ENCODE data around the gene PRKG1. TPM values are rescaled to one million over a fixed set of nuclear protein-coding genes. Genes with fewer than 3 reads are reported as not detected.
"Not testable (repeated sequence)": the region's sequence is repeated elsewhere in the genome, so short reads cannot be mapped to it uniquely, and the experiment has no call there.

PRKG1 gene
- total RNA-seq, 2 experiments from 2014 or later = not detected

DNA sequence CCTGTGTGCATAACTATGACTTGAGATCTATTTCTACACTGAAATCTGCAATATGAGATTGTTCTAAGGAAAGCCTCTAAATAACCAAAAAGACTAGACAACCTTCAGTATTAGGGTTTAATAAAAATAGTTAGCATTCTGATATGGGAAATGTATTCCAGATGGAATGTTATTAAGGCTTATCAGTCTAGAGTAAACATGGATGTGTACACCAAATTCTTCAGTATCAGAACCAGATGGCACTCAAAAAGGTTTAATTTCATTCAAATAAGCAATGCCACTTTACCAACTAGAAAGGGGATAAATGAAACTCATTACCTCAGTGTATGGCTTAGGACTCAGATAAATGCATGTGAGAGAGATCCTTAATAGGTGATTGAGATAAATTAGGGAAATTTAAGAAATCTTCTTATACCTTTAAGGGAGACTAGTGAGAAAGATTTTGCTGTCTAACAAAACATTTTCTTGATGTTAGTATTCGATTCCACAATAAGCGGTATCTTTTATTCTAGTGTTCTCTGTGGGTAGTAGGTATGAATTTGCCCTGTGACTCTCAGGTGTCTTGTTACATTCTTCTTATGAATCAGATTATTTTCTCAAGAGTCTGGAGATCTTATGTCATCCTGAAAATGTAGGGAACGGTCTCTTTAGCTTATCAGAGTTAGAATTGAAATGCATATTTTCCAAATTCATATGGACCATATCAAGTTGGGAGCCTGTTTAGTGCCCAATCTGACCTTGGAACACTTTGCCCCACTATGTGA, 159.2 kb downstream of the PRKG1 start:
- DNase-seq = no peak
- Mint-ChIP-seq H3K9me3 (no peaks in the 10 kb centered on the region), H3K4me1 (no peaks in the 10 kb centered on the region), H3K36me3 (no peaks in the 10 kb centered on the region), H3K27ac (no peak overlapping the region), H3K27me3 (no peaks in the 10 kb centered on the region), H3K4me3 (no peak overlapping the region)

DNA sequence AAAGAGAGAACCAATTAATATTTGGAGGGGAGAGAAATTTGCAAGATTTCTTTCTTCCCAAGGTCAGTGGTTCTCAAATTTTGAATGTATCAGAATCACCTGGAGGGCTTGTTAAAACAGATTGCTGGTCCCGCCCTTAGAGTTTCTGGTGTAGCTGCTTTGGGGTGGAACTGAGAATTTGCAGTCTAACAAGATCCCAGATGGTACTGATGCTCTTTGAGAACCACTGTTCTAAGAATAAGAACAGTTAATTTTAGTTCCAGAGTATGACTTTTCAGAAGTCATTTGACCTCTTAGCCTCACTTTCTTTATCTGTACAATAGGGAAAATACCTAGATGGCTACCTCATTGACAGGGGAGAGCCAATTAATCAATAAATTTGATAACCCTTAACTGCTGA, 161.6 kb downstream of the PRKG1 start:
- Mint-ChIP-seq H3K27ac (no peak overlapping the region), H3K4me1 (no peaks in the 10 kb centered on the region), H3K36me3 (no peaks in the 10 kb centered on the region), H3K4me3 (no peak overlapping the region), H3K9me3 (no peaks in the 10 kb centered on the region), H3K27me3 (peaks cover 3% of the 10 kb centered on the region)
- DNase-seq = no peak

DNA sequence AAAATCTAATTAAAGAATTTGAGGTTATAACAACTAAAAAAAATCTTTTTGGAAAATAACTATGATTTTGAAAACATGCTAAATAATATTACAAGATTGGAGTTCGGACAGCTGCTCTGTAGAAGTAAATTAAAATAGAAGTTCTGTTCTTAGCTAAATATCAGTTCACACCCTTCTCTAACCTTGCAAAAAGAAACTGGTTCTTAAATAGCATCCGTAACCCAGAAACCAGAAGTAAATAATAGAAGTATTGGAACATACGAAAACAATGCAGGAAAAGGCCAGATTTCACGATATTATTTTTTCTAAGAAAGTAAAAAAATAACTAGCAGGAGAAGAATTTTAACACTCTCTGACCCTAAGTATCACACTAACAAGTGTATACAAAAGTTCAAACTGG, 164.7 kb downstream of the PRKG1 start:
- Mint-ChIP-seq H3K27me3 (peaks cover 3% of the 10 kb centered on the region), H3K9me3 (no peaks in the 10 kb centered on the region)

DNA sequence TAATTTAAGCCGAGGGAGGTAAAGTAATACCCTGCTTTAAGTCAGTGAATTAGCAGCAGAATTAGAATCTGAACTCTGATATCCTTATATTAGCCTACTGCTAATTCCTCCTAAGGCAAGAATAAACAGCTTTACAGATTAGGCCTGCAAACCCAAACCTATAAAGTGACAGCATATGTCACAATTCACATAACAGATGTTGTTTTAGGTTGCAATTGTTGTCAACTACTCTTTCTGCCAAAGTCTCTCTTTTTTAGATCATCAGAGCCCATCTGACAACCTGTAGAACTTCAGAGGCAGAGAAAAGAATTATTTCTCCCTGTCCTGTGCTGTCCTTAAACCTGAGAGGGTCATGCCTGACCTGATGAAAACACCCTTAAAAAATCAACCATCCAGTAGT, 167.2 kb downstream of the PRKG1 start:
- no peak overlapping the region for H3K27ac Mint-ChIP-seq
- no peaks in the 10 kb centered on the region for H3K36me3 Mint-ChIP-seq
- no peak overlapping the region for H3K4me3 Mint-ChIP-seq
- DNase-seq = no peak
- H3K4me1 Mint-ChIP-seq = no peaks in the 10 kb centered on the region
- H3K27me3 Mint-ChIP-seq = peaks cover 3% of the 10 kb centered on the region
- H3K9me3 Mint-ChIP-seq = no peaks in the 10 kb centered on the region

More for the DNA sequence above, 164.7 kb downstream of the PRKG1 start:
- Mint-ChIP-seq H3K27ac (no peak overlapping the region), H3K36me3 (no peaks in the 10 kb centered on the region), H3K4me1 (no peaks in the 10 kb centered on the region), H3K4me3 (no peak overlapping the region)
- no peak for DNase-seq

DNA sequence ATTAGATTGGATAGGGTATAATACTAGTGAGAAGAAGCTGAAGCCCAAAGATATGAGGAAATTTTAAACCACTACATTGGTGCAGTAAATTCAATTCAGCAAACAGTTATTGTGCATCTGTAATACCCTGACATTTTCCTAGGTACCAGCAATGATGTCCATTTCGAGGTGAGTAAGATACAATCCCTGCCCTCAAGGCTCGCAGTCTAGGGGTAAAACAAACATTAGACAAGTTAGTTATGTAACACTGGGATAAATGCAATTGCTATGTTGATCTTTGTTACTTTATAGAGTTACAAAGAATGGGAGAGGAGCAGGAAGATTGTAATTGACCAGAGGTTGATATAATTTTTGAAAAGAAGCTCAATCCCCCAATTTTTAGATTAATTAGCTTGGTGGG, 168.1 kb downstream of the PRKG1 start:
- H3K9me3 Mint-ChIP-seq = no peaks in the 10 kb centered on the region
- no peaks in the 10 kb centered on the region for H3K4me1 Mint-ChIP-seq
- no peaks in the 10 kb centered on the region for H3K36me3 Mint-ChIP-seq
- no peak overlapping the region for H3K27ac Mint-ChIP-seq
- H3K4me3 Mint-ChIP-seq = no peak overlapping the region
- peaks cover 3% of the 10 kb centered on the region for H3K27me3 Mint-ChIP-seq
- DNase-seq = no peak

DNA sequence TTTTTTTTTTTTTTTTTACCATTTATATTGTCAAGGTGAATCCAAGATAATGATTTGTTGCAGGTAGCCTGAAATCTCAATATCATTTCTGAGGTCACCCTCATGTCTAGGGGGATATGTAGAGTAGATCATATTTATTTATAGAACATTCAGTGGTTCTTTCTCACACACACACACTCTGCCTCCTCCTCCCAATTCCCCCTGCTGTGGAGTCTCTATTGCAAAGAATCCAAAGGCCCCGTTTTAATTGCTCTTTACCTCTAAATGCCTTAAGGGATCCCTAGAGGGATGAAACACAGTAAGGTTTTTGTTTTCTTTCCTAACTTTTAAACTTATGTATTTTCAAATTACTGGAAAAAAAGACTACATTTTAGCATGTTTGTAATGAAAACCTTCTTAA, 170.0 kb downstream of the PRKG1 start:
- H3K4me1 Mint-ChIP-seq = no peaks in the 10 kb centered on the region
- no peaks in the 10 kb centered on the region for H3K9me3 Mint-ChIP-seq
- H3K36me3 Mint-ChIP-seq = no peaks in the 10 kb centered on the region
- DNase-seq = no peak
- no peak overlapping the region for H3K27ac Mint-ChIP-seq
- no peak overlapping the region for H3K4me3 Mint-ChIP-seq
- H3K27me3 Mint-ChIP-seq = peaks cover 3% of the 10 kb centered on the region

DNA sequence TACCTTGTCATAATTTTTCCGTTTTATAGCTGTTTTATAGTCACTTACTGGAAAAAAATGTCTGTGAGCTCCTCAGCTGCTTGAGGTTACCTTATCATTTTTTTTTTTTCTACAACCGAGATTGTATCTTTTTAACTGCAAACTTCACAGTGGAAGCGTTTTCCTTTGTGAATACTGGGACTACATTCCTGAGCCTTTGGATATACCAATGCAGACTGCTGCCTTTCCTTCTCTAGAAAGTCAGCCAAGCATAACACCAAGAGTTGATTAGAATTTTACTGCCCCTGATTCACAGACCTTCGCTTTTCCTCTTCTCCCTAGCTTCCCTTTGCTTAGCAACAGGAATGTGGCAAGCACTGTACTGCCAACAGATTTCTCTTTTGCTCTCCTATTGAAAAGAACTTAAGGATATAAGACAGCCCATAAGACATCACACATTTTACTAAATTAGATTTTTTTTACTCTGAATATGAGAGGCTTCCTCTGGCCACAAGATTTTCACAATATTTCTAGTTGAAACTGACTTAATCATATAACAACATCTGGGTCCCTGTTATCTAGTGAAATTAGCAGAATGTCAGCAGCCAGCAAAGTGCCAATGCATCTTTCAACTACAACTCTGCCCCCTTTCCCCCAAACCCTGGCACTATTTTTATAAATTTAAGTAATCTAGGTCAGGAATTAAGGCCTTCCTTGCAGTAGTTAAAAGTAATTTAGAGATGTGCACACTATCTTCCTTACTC, 170.6 kb downstream of the PRKG1 start:
- Mint-ChIP-seq H3K27me3 (peaks cover 3% of the 10 kb centered on the region), H3K4me3 (no peak overlapping the region)

DNA sequence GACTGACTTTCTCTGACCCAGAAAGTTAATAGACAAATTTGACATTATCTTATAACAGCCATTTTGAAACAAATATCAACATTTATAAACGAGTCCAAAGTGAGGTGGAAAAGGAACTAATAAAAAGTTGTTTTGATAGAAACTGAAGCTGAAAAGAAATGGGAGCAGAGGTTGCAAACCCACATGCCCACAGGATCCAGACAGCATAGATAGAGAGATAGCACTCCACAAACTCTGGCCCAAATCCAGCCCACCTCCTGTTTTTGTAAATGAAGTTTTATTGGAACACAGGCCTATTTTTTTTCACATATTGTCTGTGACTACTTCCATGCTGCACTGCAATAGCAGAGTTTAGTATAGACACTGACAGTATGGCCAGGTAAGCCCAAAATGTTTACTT, 171.9 kb downstream of the PRKG1 start:
- DNase-seq = no peak
- Mint-ChIP-seq H3K4me1 (no peaks in the 10 kb centered on the region), H3K27ac (no peak overlapping the region), H3K27me3 (no peaks in the 10 kb centered on the region), H3K4me3 (no peak overlapping the region), H3K36me3 (no peaks in the 10 kb centered on the region), H3K9me3 (no peaks in the 10 kb centered on the region)

More for the DNA sequence above, 170.6 kb downstream of the PRKG1 start:
- no peaks in the 10 kb centered on the region for H3K36me3 Mint-ChIP-seq
- no peaks in the 10 kb centered on the region for H3K4me1 Mint-ChIP-seq
- no peak for DNase-seq
- no peaks in the 10 kb centered on the region for H3K9me3 Mint-ChIP-seq
- no peak overlapping the region for H3K27ac Mint-ChIP-seq

DNA sequence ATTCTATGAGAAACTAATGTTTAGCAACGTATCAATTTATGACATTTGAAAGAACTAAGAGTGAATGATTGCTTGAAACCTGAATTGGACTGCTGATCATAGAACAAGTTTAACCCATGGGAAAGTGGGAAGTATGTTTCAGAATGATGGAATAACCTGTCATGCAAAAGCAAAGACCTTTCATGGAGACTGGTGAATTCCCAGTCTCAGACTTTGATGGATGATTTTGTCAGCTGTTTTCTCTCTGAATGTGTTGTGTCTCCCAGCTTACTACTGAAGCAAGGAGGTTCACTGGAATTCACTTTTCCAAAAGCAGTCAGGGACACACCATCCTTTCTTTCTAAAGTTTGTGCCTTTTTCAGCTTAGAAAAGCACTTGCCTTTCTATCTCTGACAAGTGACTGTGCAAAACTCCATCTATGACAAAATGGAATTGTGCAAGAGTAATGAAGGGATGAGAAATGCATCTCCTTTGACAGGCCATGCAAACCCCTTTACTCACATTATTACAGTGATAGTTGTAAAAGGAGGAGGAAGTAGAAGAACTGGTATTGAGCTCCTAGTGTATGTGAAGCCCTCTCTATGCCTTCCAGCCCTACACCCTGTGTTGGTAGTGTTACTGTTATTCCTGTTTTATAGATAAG, 176.1 kb downstream of the PRKG1 start:
- no peak for DNase-seq
- no peaks in the 10 kb centered on the region for H3K36me3 Mint-ChIP-seq
- no peaks in the 10 kb centered on the region for H3K9me3 Mint-ChIP-seq
- H3K4me1 Mint-ChIP-seq = no peaks in the 10 kb centered on the region
- no peak overlapping the region for H3K27ac Mint-ChIP-seq
- H3K27me3 Mint-ChIP-seq = no peaks in the 10 kb centered on the region
- no peak overlapping the region for H3K4me3 Mint-ChIP-seq

DNA sequence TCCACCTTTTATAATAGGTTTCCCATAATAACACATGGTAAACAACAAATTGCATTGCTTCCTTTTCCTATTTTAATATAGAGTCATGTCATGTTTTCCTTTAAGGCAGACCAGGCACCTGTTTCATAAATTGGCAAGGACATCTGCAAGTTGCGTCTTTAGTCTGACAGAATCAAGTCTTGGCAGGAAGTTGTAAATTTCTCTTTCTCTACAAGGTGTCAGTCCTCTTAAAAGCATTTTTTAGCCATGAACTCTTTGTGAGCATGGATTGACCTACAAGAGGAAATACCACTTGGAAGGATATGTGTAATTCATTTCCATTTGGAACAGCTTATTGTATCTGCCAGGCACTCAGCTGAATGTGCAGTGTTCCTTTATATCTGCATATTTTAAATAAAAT, 176.8 kb downstream of the PRKG1 start:
- no peaks in the 10 kb centered on the region for H3K9me3 Mint-ChIP-seq
- no peak for DNase-seq
- no peak overlapping the region for H3K4me3 Mint-ChIP-seq
- H3K27ac Mint-ChIP-seq = no peak overlapping the region
- H3K36me3 Mint-ChIP-seq = no peaks in the 10 kb centered on the region
- no peaks in the 10 kb centered on the region for H3K4me1 Mint-ChIP-seq
- H3K27me3 Mint-ChIP-seq = no peaks in the 10 kb centered on the region

DNA sequence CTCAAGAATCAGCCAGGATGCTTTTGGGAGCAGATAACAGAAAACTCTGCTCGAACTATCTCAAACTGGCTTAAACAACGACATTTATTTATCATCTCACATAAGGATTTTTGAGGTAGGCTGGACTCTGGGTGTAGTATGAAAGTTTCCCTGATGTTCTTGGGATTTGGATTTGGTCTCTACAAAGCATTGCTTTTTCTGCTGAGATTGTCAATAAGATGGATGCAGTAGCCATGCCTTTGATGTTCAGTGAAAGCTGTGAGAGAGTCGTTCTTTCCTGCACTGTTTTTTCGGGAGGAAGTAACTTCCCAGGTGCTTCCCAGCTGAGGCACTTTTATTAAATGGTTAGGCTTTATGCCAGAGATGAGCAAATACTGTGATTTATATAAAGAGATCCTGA, 181.1 kb downstream of the PRKG1 start:
- no peaks in the 10 kb centered on the region for H3K9me3 Mint-ChIP-seq
- H3K4me1 Mint-ChIP-seq = no peaks in the 10 kb centered on the region
- no peaks in the 10 kb centered on the region for H3K36me3 Mint-ChIP-seq
- DNase-seq = no peak
- H3K27me3 Mint-ChIP-seq = no peaks in the 10 kb centered on the region
- H3K27ac Mint-ChIP-seq = no peak overlapping the region
- no peak overlapping the region for H3K4me3 Mint-ChIP-seq

DNA sequence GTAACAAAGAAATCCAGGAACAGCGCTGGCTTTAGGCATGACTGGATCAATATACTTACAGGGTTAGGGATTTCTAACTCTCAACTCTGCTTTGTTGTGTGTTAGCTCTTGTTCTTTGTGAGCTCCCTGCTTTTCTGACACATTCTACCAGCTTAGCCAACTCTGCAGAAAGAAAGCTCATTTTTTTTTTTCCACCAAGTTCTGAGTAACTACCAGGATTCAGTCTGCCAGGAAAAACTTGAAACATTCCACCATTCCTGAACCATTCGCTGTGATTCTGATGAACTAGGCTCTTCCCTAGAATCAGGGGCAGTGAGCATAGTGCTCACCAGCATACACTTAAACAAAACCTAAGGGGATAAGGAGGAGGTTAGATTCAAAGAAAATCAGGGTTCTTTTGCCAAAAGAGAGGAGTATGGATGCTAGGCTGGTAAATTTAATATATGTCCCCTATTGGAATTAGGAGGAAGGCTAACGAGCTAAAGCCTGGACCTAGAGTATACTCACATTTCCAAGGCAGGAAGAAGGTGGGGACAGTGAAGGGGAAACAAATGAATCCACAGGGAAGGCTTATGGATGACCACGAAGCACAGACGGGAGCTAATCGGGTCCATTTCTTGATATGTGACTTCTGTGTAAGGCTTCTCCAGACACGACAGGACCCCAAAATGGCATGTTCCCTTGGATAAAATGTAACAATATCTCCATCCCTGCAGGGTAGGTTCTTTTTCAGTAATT, 183.4 kb downstream of the PRKG1 start:
- Mint-ChIP-seq H3K36me3 (no peaks in the 10 kb centered on the region), H3K4me3 (no peak overlapping the region), H3K27ac (no peak overlapping the region), H3K9me3 (no peaks in the 10 kb centered on the region), H3K4me1 (no peaks in the 10 kb centered on the region), H3K27me3 (no peaks in the 10 kb centered on the region)
- no peak for DNase-seq

DNA sequence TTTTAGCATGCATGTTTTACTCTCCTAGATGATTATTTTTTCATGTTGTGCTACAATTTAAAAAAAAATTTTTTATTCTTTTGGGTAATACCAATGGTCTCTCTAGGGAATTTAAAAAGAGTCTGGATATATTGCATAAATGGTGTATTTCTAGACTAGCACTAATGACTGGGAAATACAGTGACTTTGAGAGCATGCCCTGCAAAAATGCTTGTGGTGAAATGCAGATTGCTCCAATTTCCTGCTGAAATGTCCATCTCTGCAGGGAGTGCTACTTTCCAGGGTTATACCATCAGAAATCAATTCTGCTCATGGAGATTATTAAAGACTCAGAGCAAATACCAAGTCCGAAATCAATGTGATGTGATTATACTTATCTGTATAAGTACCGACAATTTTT, 186.1 kb downstream of the PRKG1 start:
- DNase-seq = no peak
- Mint-ChIP-seq H3K4me3 (no peak overlapping the region), H3K4me1 (no peaks in the 10 kb centered on the region), H3K27me3 (no peaks in the 10 kb centered on the region), H3K9me3 (no peaks in the 10 kb centered on the region), H3K36me3 (peaks cover 2% of the 10 kb centered on the region), H3K27ac (no peak overlapping the region)

DNA sequence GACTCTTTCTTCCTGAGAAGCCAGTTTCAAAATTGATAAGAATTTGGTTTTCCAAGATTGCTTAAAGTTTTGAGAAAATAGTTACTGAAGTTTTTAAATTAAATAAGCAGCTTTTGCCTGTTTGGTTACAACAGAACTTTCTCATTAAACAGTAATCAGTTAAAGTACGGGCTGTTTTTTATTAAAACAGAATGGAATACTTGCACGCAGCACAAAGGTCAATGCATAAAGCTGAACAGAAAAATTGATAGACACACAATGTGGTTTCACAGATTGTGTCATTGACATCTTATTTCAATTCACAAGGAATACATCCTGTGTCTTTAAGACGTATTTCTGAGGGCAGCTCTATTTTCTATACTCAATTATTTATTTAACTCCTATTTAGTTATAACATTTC, 192.2 kb downstream of the PRKG1 start:
- Mint-ChIP-seq H3K27ac (no peak overlapping the region), H3K9me3 (no peaks in the 10 kb centered on the region), H3K27me3 (no peaks in the 10 kb centered on the region), H3K36me3 (peaks cover 2% of the 10 kb centered on the region), H3K4me1 (no peaks in the 10 kb centered on the region), H3K4me3 (no peak overlapping the region)
- DNase-seq = no peak

DNA sequence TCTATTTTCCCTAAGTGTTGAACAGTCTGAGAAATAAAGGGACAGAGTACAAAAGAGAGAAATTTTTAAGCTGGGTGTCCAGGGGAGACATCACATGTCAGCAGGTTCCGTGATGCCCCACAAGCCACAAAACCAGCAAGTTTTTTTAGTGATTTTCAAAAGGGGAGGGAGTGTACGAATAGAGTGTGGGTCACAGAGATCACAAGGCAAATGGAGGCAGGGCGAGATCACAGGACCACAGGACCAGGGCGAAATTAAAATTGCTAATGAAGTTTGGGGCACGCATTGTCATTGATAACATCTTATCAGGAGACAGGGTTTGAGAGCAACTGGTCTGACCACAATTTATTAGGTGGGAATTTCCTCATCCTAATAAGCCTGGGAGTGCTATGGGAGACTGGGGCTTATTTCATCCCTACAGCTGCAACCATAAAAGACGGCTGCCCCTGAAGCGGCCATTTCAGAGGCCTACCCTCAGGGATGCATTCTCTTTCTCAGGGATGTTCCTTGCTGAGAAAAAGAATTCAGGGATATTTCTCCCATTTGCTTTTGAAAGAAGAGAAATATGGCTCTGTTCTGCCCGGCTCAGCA, 193.8 kb downstream of the PRKG1 start:
- H3K36me3 Mint-ChIP-seq, H3K9me3 Mint-ChIP-seq, H3K27ac Mint-ChIP-seq, H3K4me3 Mint-ChIP-seq, H3K27me3 Mint-ChIP-seq, H3K4me1 Mint-ChIP-seq, DNase-seq: not testable (repeated sequence)

All from activated naive CD8-positive, alpha-beta T cell treated with anti-CD3 and anti-CD28 coated beads for 36 hours (primary cell).